SK-N-SH (cell line): Measurements from ENCODE around the gene PHKB.

Source experiments
- EP300 ChIP-seq, 2 experiments: IDR thresholded peaks; 2 replicates each; pipeline versions ENCODE4 v1.4.0 to v1.6.1; 2012; ENCODE audit warnings: borderline replicate concordance in 1 of 2, low read depth in 1 of 2, low read length in 1 of 2
- EZH2phosphoT487 ChIP-seq: fragments of 200-600 bp; sonication (generic); IDR thresholded peaks from 2 replicates; pipeline ENCODE4 v1.6.1; 2017; ENCODE audit warnings: low read depth, mixed run types, mild to moderate bottlenecking, antibody characterized with exemption, moderate library complexity, borderline replicate concordance
- FOXJ3 ChIP-seq: sonication (generic); formaldehyde crosslinking; IDR thresholded peaks from 2 replicates; pipeline ENCODE4 v1.5.1; 2020; ENCODE audit warnings: mild to moderate bottlenecking, missing genetic modification reagents
- MEF2A ChIP-seq: IDR thresholded peaks from 2 replicates; pipeline ENCODE4 v1.4.0; 2012; ENCODE audit warnings: low read depth, borderline replicate concordance
- MXI1 ChIP-seq: IDR thresholded peaks from 2 replicates; pipeline ENCODE4 v1.6.1; 2012; ENCODE audit warnings: mild to moderate bottlenecking, low read depth, low read length, improper control_type of control experiment
- NFIC ChIP-seq: IDR thresholded peaks from 2 replicates; pipeline ENCODE4 v1.4.0; 2012; ENCODE audit warnings: borderline replicate concordance
- POLR2AphosphoS5 ChIP-seq: IDR thresholded peaks from 2 replicates; pipeline ENCODE4 v1.6.1; 2012; ENCODE audit warnings: low read depth, low read length
- RCOR1 ChIP-seq: fragments of 150-350 bp; IDR thresholded peaks from 2 replicates; pipeline ENCODE4 v1.6.1; 2017; ENCODE audit warnings: antibody characterized with exemption, low read length
- SIN3A ChIP-seq: IDR thresholded peaks from 2 replicates; pipeline ENCODE4 v1.6.1; 2012; ENCODE audit warnings: low read depth, mild to moderate bottlenecking, low read length, moderate library complexity, borderline replicate concordance
- TAF1 ChIP-seq: IDR thresholded peaks from 2 replicates; pipeline ENCODE4 v1.6.1; 2012; ENCODE audit warnings: low read depth, mild to moderate bottlenecking, low read length, moderate library complexity, borderline replicate concordance
- TCF12 ChIP-seq: IDR thresholded peaks from 2 replicates; pipeline ENCODE4 v1.4.0; 2012
- TF ChIP-seq, protein P1 (sequence below): fragments of 200-600 bp; sonication (generic); IDR thresholded peaks from 2 replicates; pipeline ENCODE4 v1.6.1; 2017; ENCODE audit warnings: antibody characterized with exemption, mild to moderate bottlenecking, moderate library complexity
- TF ChIP-seq, protein P2 (sequence below): IDR thresholded peaks from 2 replicates; pipeline ENCODE4 v1.6.1; 2012; ENCODE audit warnings: mild to moderate bottlenecking, low read depth, low read length, moderate library complexity
- TF ChIP-seq, protein P3 (sequence below): IDR thresholded peaks from 2 replicates; pipeline ENCODE4 v1.4.0; 2012; ENCODE audit warnings: low read depth

DNA sequence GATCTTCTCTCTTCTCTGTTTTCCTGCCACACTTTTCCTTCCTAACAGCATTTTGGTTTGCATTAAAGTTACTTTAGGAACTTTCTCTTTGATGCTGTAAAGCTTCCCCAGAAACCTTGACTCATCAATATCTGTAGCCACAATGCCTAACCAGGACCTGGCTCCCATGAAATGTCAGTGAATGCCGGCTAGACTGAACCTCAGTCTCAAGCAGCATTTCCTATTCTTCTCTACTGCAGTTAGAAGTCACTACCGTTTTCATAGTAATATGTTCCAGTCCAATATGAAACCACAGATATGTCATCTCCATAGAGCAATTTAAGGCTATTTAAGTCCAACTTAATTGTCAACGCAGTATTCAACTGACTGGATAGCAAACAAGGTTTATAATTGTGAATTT lies 29.2 kb upstream of the PHKB start:
- TF ChIP-seq TAF1 (no peak), EZH2phosphoT487 (no peak), MXI1 (no peak), POLR2AphosphoS5 (no peak), FOXJ3 (CRISPR knock-in tag) (no peak), NFIC (no peak), SIN3A (no peak), MEF2A (no peak), RCOR1 (no peak), EP300 (IDR thresholded peaks at IDR 0.05; ENCODE audit: borderline replicate concordance in 1 of 2, low read depth in 1 of 2, low read length in 1 of 2) (no peak), TCF12 (no peak)
- TF ChIP-seq, protein P1, sequence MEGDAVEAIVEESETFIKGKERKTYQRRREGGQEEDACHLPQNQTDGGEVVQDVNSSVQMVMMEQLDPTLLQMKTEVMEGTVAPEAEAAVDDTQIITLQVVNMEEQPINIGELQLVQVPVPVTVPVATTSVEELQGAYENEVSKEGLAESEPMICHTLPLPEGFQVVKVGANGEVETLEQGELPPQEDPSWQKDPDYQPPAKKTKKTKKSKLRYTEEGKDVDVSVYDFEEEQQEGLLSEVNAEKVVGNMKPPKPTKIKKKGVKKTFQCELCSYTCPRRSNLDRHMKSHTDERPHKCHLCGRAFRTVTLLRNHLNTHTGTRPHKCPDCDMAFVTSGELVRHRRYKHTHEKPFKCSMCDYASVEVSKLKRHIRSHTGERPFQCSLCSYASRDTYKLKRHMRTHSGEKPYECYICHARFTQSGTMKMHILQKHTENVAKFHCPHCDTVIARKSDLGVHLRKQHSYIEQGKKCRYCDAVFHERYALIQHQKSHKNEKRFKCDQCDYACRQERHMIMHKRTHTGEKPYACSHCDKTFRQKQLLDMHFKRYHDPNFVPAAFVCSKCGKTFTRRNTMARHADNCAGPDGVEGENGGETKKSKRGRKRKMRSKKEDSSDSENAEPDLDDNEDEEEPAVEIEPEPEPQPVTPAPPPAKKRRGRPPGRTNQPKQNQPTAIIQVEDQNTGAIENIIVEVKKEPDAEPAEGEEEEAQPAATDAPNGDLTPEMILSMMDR = no peak
- TF ChIP-seq, protein P2, sequence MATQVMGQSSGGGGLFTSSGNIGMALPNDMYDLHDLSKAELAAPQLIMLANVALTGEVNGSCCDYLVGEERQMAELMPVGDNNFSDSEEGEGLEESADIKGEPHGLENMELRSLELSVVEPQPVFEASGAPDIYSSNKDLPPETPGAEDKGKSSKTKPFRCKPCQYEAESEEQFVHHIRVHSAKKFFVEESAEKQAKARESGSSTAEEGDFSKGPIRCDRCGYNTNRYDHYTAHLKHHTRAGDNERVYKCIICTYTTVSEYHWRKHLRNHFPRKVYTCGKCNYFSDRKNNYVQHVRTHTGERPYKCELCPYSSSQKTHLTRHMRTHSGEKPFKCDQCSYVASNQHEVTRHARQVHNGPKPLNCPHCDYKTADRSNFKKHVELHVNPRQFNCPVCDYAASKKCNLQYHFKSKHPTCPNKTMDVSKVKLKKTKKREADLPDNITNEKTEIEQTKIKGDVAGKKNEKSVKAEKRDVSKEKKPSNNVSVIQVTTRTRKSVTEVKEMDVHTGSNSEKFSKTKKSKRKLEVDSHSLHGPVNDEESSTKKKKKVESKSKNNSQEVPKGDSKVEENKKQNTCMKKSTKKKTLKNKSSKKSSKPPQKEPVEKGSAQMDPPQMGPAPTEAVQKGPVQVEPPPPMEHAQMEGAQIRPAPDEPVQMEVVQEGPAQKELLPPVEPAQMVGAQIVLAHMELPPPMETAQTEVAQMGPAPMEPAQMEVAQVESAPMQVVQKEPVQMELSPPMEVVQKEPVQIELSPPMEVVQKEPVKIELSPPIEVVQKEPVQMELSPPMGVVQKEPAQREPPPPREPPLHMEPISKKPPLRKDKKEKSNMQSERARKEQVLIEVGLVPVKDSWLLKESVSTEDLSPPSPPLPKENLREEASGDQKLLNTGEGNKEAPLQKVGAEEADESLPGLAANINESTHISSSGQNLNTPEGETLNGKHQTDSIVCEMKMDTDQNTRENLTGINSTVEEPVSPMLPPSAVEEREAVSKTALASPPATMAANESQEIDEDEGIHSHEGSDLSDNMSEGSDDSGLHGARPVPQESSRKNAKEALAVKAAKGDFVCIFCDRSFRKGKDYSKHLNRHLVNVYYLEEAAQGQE = no peak
- TF ChIP-seq, protein P3, sequence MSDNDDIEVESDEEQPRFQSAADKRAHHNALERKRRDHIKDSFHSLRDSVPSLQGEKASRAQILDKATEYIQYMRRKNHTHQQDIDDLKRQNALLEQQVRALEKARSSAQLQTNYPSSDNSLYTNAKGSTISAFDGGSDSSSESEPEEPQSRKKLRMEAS = no peak
